Tibial artery (tissue), 4 donors: Measurements from ENCODE around the gene IER2.

Source experiments
- DNase-seq, 2 donors: peaks; one replicate each; pipeline ENCODE4 v3.0.0-alpha.2; 2019
- H3K27ac ChIP-seq, 2 donors: fragments of 200-600 bp; sonication (generic) in 1 of 2; 1 replicate in 1 of 2; 2 replicates in 1 of 2; pipeline ENCODE4 v1.5.1; 2018 to 2019; ENCODE audit warnings: mild to moderate bottlenecking in 1 of 2
- H3K27me3 ChIP-seq, 2 donors: fragments of 200-600 bp; sonication (generic) in 1 of 2; one replicate each; pipeline versions ENCODE4 v1.5.1 to v1.6.0; 2016 to 2019
- H3K36me3 ChIP-seq, 3 donors: fragments of 200-600 bp; sonication (generic) in 2 of 3; one replicate each; pipeline ENCODE4 v1.5.1; 2016 to 2019; ENCODE audit warnings: mild to moderate bottlenecking in 2 of 3
- H3K4me1 ChIP-seq, 4 donors: fragments of 200-600 bp; sonication (generic) in 2 of 4; 1 replicate in 3 of 4; 2 replicates in 1 of 4; pipeline ENCODE4 v1.5.1; 2016 to 2019
- H3K4me3 ChIP-seq, 2 donors: fragments of 200-600 bp; sonication (generic) in 1 of 2; 1 replicate in 1 of 2; 2 replicates in 1 of 2; pipeline ENCODE4 v1.5.1; 2018 to 2019; ENCODE audit warnings: mild to moderate bottlenecking in 2 of 2
- H3K9me3 ChIP-seq, 3 donors: fragments of 200-600 bp; sonication (generic) in 1 of 3; one replicate each; pipeline ENCODE4 v1.5.1; 2016 to 2019
- CTCF ChIP-seq, 2 experiments: fragments of 200-600 bp in 1 of 2; fragments of 450-650 bp in 1 of 2; IDR thresholded peaks; one replicate each; pipeline ENCODE4 v1.5.1; 2017 to 2019; ENCODE audit warnings: antibody characterized with exemption in 2 of 2, mild to moderate bottlenecking in 1 of 2, moderate library complexity in 1 of 2
- intact Hi-C: fragments of 100-400 bp; cut with DNase I; formaldehyde crosslinking; loops from one replicate; pipeline ENCODE4 v1.15.0; 2023; ENCODE audit warnings: low total_unique reads

IER2 gene

GRCh38 chr19:13120817-13121216, 29.4 kb upstream of the IER2 start:
- TF ChIP-seq CTCF (IDR thresholded peaks at IDR 0.05) = no peak
- no peaks in the 10 kb centered on the region for H3K9me3 ChIP-seq
- intact Hi-C loops = no loop called here

GRCh38 chr19:13121551-13122274, 28.5 kb upstream of the IER2 start:
- Histone ChIP-seq H3K36me3 (peaks cover 0 to 15% (median 0%) of the 10 kb centered on the region in 3 donors), H3K9me3 (no peaks in the 10 kb centered on the region), H3K4me3 (no peak overlapping the region), H3K27me3 (no peaks in the 10 kb centered on the region), H3K27ac (no peak overlapping the region), H3K4me1 (peaks cover 0 to 29% (median 21%) of the 10 kb centered on the region in 4 donors)
- no peak for TF ChIP-seq CTCF (IDR thresholded peaks at IDR 0.05)
- DNase-seq = no peak
- intact Hi-C loops = no loop called here

More at GRCh38 chr19:13120817-13121216, 29.4 kb upstream of the IER2 start:
- H3K36me3 ChIP-seq = peaks cover 0 to 9% (median 0%) of the 10 kb centered on the region in 3 donors
- DNase-seq = no peak
- peaks cover 0 to 34% (median 26%) of the 10 kb centered on the region in 4 donors for H3K4me1 ChIP-seq
- H3K27me3 ChIP-seq = no peaks in the 10 kb centered on the region
- H3K27ac ChIP-seq = no peak overlapping the region
- no peak overlapping the region for H3K4me3 ChIP-seq

GRCh38 chr19:13122275-13122878, 27.8 kb upstream of the IER2 start:
- Histone ChIP-seq H3K4me3 (no peak overlapping the region), H3K4me1 (peaks cover 0 to 26% (median 21%) of the 10 kb centered on the region in 4 donors), H3K27me3 (no peaks in the 10 kb centered on the region), H3K27ac (no peak overlapping the region), H3K9me3 (no peaks in the 10 kb centered on the region), H3K36me3 (peaks cover 0 to 15% (median 0%) of the 10 kb centered on the region in 3 donors)
- intact Hi-C loops = no loop called here
- no peak for TF ChIP-seq CTCF (IDR thresholded peaks at IDR 0.05)
- no peak for DNase-seq

- peaks cover 0 to 15% (median 0%) of the 10 kb centered on the region in 3 donors for H3K36me3 ChIP-seq
- peaks cover 0 to 28% (median 20%) of the 10 kb centered on the region in 4 donors for H3K4me1 ChIP-seq
- DNase-seq = no peak
- intact Hi-C loops = no loop called here
- no peak for TF ChIP-seq CTCF (IDR thresholded peaks at IDR 0.05)
- no peak overlapping the region for H3K27ac ChIP-seq
- H3K9me3 ChIP-seq = no peaks in the 10 kb centered on the region
- H3K4me3 ChIP-seq = no peak overlapping the region
- no peaks in the 10 kb centered on the region for H3K27me3 ChIP-seq
These were observed 26.9 kb upstream of the IER2 start for GRCh38 chr19:13122980-13123957.

GRCh38 chr19:13127051-13127450, 23.2 kb upstream of the IER2 start:
- Histone ChIP-seq H3K4me3 (no peak overlapping the region), H3K27me3 (no peaks in the 10 kb centered on the region), H3K27ac (no peak overlapping the region), H3K9me3 (no peaks in the 10 kb centered on the region), H3K4me1 (peaks cover 0 to 6% (median 0%) of the 10 kb centered on the region in 4 donors), H3K36me3 (peaks cover 0 to 15% (median 0%) of the 10 kb centered on the region in 3 donors)
- TF ChIP-seq CTCF (IDR thresholded peaks at IDR 0.05) = no peak
- intact Hi-C loops = no loop called here
- DNase-seq = no peak
